Astrocyte of the spinal cord (primary cell): ENCODE results near the gene SLC51B.

Experiments
- DNase-seq: peaks from one replicate; pipeline ENCODE4 v3.0.0; 2011; ENCODE audit warnings: low read depth, low spot score
- H3K4me3 ChIP-seq: 2 replicates; pipeline ENCODE4 v1.5.1; 2011; ENCODE audit warnings: low read depth, mild to moderate bottlenecking, low read length, moderate library complexity
- CTCF ChIP-seq: IDR thresholded peaks from 2 replicates; pipeline ENCODE4 v1.5.1; 2012; ENCODE audit warnings: low read depth, mild to moderate bottlenecking, low read length, inconsistent platforms
- in situ Hi-C: cut with HindIII; loops from 2 replicates; pipeline ENCODE4 v1.10.0; 2017; ENCODE audit warnings: low sequenced_read_pairs

Gene SLC51B

DNA sequence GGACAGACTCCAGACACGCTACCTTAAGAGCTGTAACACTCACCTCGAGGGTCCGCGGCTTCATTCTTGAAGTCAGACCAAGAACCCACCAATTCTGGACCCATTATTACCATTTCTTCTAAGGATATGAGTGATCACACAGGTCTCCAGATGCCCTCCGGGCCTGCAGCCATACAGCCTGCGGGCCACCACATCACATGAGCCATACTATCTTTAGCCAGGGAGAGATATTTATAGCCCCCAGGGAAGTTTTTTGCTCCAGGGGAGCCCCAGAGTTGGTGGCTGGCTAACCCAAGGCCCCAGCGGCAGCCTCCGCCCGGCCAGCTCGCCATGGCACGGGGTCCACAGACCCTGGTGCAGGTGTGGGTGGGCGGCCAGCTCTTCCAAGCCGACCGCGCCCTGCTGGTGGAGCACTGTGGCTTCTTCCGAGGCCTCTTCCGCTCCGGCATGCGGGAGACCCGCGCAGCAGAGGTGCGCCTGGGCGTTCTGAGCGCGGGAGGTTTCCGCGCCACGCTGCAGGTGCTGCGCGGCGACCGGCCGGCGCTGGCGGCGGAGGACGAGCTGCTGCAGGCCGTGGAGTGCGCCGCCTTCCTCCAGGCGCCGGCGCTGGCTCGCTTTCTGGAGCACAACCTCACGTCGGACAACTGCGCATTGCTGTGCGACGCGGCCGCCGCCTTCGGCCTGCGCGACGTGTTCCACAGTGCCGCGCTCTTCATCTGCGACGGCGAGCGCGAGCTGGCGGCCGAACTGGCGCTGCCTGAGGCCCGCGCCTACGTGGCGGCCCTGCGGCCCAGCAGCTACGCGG, 31.5 kb downstream of the SLC51B start, which contains the start of gene KBTBD13:
TSS of gene KBTBD13 (plus strand) at position 261 of the 805 bp plus-strand sequence. CDS start at position 331, 70 bp downstream.
- no peak within 1 kb of the TSS for H3K4me3 ChIP-seq

GRCh38 chr15:65077291-65077980, 32.2 kb downstream of the SLC51B start:
- no peak for DNase-seq
- no peak overlapping the region for H3K4me3 ChIP-seq
- TF ChIP-seq CTCF = no peak
- in situ Hi-C loops = no loop called here

More for the DNA sequence above, 31.5 kb downstream of the SLC51B start, which contains the start of gene KBTBD13:
- in situ Hi-C loops = no loop called here
- TF ChIP-seq CTCF = no peak
- no peak for DNase-seq

GRCh38 chr15:65077981-65078352, 32.8 kb downstream of the SLC51B start:
- peak; percentile 77 for TF ChIP-seq CTCF
- in situ Hi-C loops = no loop called here
- peak; percentile 47 for DNase-seq
- no peak overlapping the region for H3K4me3 ChIP-seq

DNA sequence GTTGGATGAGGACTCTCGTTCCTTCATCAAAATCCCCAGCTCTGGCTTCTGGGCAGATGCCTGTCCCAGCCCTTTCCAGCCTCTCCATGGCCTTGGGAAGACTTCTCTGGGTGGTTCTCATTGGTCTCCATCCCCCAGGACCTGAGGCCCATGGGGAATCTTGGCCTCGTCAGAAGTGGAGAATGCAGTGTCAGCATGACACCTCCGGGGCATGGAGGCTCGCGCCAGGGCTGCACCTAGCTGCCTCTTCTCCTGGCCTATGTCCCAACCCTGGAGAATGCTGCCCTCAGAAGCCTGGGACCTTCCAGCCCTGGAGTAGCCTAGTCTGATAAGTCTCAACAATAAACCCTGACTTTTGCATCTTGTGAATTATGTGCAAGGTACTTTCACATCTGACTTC, 34.4 kb downstream of the SLC51B start:
- no peak for TF ChIP-seq CTCF
- in situ Hi-C loops = no loop called here
- no peak overlapping the region for H3K4me3 ChIP-seq
- no peak for DNase-seq

- TF ChIP-seq CTCF = no peak
- DNase-seq = no peak
- in situ Hi-C loops = no loop called here
- no peak overlapping the region for H3K4me3 ChIP-seq
Observed at GRCh38 chr15:65081270-65081669, 36.1 kb downstream of the SLC51B start.

- TF ChIP-seq CTCF = no peak
- DNase-seq = no peak
- H3K4me3 ChIP-seq = no peak overlapping the region
- in situ Hi-C loops = no loop called here
Observed at GRCh38 chr15:65081758-65082157, 36.6 kb downstream of the SLC51B start.
